HG03460 (cell line): ENCODE data around the gene ZNF654.
A peak's percentile ranks its signal among the peaks of the same experiment; 100 is the strongest.
"Not testable (repeated sequence)": the region's sequence is repeated elsewhere in the genome, so short reads cannot be mapped to it uniquely, and the experiment has no call there.

ENCODE experiments used
- ATAC-seq: cut with Tn5 transposase; IDR thresholded peaks from one replicate; pipeline ENCODE4 v1.9.1; 2021; ENCODE audit not compliant: unreplicated experiment

Gene ZNF654

DNA sequence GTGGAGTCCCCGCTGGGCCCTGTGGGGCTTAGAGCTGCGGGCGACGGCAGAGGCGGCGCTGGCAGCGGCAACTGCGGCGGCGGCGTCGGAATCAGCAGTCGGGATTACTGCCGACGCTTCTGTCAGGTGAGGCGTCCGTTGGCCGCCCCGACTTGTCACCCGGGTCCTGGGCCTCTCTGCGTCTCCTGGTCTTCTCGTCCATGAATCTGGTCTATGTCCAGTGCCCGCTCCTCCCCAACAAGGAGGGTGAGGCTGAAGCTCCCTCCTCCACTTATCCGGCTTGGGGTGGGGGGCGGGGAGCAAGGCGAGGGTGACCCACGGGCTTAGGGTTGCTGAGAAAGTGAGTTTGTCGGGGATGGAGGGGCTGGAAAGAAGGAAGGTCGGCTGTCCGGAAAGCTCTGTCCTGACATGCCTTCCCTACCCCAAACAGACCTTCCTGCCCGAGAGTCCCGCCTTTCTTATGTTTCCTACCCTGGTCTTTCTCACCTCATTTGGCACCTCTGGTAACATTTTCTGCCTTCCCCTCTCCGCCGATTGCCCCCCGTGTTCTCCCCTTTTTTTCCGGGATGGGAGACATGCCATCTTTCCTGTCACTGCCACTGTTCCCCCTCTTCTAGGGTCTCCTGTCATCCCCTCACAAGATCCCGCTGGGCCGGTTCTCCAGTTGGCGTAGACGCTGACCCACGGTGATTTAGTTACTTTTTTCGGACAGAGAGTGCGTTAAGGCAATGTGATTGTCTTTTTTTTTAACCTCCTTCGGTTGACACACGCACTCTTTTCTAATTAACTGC is 520 bp downstream of the ZNF654 start:
- ATAC-seq = peak; percentile 5

DNA sequence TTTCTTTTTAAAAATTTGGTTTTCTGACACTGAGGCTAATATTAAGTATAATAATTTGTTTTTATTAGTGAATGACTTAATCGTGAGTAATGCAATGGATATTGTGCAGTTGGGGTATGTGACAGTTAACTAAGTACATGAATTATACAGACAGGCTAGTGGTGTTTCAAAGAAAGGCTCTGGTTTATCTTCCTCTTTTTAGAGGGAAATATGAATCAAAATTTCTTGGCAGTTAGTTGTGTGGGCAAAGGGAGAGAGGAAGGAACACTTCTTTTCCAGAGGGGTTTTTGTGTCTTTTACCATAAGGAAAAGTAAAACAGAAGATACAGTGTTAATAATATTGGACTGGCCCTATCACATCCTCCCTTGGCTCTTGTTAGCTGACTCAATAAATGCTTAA is 2.7 kb downstream of the ZNF654 start:
- ATAC-seq = no peak

DNA sequence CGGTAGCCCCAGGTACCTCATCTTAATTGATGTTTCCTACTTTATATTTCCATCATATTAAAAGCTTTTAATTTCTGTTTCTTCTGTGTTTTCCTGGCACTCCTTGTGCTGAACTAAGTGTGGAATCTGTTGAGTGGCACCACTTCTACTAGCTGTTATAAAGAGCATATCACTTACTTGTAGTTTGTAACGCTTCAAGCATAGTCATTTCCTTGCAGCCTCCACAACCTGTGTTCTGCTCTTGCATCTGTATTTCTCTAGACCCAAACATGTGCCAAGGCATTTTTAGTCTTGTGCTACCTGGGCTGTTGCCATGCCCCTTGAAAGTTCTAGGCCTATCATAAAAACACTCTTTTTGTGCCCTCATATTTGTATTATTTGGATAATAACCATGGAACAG is 16.0 kb downstream of the ZNF654 start:
- no peak for ATAC-seq

DNA sequence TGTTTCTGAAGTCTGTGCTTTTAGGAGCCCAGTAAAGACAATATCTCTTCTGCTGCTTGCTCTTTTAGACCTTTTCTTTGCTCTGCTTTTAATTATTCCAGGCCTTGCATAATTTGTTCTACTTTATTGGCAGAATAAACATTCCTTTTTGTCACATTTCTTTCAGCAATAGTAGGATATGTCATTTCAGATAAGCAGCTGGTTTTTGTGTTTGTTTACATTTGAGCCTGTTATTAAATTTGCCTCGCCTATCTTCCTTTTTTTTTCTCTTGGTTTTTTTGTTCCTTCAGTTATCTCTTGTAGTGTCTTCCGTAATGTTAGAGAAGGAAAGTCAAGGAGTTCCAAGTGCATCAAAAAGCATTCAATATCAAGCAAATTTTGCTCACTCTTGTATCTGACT is 16.4 kb downstream of the ZNF654 start:
- no peak for ATAC-seq

DNA sequence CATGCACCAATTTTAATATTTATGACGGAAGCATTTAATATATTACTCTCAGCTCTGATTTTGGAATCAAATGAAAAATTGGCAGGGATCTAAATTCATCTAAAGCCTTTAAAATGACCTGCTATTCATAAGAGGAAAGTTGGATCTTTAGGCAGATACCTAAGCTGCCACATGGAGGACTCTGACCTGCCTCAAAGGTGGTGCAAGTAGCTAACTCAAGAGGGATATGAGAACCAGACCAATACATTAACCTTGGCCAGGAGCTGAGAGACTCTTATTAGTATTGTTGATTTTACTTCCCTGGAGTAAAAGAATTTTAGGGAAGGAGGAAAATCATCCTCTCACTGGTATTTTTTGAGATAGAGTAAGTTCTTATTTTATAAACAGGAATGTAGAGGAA is 17.7 kb downstream of the ZNF654 start:
- ATAC-seq = no peak

DNA sequence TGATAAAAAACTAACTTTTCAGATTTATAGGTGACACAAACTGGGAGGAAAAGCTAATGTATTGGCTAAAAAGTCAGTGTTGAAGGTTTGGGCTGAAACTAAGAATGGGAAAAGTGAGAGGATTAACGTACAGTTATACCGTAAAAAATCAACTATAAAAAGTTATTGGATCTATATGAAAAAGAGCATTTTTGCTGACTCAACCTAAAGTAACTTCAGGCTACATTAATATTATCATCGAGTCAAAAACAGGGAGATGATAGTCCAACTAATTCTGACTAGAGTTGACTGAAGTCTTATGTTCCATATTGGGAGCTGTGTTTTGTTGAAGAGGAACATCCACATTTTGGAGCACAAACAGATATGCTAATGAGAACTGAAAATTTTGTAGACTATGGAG is 19.9 kb downstream of the ZNF654 start:
- ATAC-seq = no peak

DNA sequence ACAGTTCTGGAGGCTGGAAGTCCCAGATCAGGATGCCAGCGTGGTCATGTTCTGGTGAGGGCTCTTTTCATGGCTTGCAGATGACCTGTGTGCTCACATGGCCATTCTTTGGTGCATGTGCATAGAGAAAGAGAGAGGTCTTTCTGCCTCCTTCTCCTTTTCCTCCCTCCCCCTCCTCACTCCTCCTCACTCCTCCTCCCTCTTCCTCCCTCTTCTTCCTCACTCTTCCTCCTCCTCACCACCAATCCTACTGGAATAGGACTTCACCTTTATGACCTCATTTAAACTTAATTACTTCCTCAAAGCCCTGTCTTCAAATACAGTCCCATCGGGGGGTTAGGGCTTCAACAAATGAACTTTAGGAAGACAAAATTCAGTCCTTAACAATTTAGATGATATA is 23.8 kb downstream of the ZNF654 start:
- ATAC-seq = no peak

DNA sequence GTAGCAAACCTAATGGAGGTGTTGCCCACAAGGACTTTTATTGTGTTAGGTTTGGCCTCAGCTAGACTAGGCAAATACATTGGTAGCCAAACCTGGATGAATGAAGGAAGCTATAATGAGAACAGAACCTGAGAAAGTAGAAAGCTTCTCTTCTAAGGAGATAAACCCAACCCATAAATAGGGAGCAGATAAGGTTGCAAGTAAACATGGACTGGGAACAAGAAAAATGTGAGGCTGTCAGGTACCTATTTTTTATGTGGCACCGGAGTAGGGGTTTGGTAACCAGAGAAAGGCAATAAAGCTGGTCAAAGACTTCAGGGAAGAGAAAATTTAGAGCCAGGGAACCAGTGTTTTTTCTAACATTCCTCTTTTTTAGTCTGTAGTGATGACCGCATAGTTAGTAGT is 25.0 kb downstream of the ZNF654 start:
- ATAC-seq = no peak

DNA sequence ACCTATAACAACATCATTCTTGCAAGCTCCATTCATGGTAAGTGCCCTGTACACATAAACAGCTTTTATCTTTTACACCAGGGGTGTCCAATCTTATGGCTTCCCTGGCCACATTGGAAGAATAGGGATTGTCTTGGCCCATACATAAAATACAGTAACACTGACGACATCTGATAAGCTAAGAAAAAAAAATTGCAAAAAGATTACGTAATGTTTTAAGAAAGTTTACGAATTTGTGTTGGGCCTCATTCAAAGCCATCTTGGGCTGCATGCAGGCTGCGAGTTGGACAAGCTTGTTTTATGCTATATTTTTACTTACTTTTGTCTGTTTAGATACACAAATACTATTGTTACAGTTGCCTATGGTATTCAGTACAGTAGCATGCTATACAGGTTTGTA is 31.6 kb downstream of the ZNF654 start:
- no peak for ATAC-seq

DNA sequence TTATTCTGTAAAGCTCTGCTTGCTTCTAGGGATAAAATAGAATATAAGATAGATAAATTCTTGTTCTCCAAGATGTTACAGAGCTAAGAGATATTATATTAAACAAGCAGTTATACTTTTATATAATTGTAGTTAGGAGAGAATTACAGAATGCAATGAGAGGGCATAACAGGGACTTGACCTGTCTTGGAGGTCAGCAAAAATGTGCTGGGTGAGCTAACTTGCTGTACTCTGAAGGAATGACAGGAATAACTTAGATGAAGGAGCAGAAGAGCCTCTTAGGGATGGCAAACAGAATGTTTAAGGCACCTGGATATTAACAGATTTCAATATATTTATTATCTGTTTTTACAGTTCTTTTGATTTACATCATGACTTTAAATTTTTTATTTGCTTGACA is 33.2 kb downstream of the ZNF654 start:
- ATAC-seq = no peak

DNA sequence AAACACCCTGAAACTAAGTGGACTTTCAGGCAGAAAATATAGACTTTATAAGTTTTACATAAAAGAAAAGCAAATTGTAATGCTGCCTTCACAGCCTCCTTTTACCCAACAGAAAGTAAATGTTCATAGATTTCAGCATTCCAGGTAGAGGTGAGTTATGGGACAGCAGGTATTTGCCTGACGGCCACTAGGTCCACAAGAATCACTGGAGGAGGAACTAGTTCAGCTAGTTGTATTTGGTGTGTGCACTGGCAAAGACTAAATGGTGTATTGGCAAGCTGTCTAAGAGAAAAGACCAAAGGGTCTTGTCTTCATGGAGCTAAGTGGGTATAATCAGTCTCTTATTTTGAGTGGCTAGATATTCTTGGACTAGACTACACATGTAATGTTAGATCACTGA is 34.2 kb downstream of the ZNF654 start:
- ATAC-seq = no peak

DNA sequence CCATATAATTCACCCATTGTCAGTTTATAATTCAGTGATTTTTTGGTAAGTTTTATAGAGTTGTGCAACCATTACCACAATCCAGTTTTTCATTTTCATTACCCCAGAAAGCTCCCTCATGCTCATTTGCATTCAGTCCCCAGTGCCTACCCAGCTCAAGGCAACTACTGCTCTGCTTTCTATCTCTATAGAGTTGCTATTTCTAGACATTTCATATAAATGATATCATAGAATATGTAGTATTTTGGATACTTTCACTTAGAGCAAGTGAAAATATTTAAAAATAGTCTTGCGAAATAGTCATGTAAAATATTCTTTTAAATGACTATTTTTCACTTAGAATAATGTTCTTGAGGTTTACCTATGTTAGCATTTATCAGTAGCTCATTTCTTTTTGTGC is 42.1 kb downstream of the ZNF654 start:
- ATAC-seq = no peak

DNA sequence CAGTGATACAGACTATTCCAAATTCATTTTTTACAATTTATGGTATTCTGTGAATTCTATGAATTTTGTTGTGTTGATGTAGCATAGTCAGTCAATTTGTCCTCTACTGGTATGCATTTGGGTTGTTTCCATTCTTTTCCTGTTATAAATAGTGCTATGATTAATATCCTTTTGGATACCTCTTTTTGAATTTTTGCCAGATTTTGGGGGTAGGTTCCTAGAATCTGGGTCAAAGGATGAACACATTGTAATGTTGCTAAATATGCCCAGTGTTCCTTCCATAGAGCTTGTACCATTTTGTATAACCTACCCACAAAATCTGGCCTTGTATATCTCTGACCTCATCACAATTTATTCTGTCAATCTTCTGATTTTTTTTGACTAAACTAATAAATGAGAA is 46.3 kb downstream of the ZNF654 start:
- no peak for ATAC-seq

DNA sequence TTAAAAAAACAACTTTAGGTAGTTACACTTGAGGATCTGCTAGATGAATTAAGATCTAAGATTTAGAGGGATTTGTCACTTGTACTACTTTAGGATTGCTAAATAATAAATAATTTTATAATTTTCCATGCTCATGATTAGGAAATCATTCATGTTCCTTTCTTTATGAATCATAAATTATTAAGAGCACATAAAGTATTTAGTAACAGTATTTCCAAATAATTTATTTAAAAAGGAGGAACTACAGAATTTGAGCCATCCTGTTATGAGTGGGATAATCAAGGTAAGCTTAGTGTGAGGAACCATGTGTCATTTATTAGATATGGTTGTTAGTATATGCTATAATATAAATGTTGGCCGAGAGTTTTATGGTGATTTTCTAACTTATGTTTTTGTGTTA is 53.2 kb downstream of the ZNF654 start:
- no peak for ATAC-seq

DNA sequence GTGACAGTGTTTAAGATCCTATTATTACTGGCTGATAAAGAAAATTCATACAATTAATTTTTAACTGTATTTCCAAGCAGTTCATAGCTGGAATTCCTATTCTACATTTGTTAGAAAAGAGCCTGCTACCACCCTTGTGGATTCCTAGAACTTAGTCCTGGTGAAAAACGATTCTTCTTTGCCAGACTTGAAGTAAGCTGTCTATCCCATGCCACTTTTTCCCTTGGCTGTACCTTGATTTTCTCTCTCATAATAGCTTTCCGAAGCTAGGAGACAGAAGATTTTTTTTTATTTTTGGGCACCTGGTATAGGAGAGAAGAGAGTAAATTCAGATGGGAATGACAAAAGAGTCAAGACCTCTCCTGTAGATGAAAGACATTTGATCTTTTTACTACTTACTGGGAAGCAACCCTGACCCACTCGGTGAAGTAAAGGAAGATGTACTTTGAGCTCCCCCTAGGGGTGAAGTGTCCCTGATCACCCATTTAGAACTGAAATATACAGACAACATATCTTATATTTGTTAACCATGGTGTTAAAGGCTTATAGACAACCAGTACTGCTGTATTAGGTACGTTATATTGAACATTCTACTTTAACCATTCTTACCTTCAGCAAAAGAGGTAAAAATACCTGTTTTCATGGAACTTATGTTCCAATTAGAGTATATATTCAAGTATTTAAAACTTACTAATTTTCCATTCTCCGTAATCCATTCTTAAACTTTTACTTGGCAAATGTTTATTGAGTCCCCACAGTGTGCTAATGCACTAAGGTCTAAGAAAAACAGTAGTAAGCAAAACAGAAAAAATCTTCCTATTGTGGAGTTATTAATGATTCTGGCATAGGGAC is 54.5 kb downstream of the ZNF654 start:
- peak; percentile 91 for ATAC-seq

DNA sequence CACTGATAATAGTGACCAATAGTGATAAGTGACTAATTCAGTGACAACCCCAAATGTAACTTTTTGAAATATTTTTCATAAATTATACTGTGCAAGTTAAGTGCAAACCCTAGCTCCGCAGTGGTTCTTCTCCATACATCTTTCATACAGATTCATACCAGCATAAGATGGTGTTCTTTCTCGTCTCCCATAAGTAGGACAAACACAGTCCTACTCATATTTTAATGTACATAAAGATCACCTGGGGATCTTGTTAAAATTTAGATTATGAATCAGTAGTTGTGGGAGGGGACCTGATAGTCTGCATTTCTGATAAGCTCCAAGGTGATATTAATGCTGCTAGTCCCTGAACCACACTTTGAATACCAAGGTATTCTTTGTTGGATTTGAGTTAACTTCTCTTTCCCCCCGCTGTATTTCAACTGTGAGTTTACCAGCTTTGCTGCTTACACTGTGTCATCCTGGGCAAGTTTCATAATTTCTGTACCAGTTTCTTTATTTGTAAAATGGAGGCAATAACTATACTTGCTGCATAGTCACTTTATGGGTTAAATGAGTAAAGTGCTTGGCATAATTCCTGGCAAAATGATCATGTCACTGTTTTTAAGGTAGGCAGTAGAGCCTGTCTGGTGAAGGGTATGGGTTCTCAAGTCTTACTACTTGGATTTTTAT is 56.0 kb downstream of the ZNF654 start:
- ATAC-seq = no peak

DNA sequence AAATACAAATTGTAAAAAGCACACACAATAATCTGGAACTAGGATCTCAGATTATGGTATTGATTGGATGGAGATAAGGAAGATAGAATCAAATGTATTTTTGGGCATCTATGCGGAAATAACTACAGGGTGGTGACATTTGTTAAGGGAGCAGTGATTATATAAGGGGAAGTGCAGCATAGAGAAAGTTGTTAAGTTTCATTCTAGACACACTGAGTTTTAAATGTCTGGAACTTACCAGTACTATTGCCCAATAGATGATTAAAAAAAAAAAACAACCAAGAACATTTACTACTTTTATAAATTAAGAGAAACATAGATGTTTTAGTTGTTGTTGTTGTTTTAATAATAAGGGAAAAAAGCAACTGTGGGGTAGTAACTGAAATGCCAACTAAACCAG is 58.6 kb downstream of the ZNF654 start:
- no peak for ATAC-seq

DNA sequence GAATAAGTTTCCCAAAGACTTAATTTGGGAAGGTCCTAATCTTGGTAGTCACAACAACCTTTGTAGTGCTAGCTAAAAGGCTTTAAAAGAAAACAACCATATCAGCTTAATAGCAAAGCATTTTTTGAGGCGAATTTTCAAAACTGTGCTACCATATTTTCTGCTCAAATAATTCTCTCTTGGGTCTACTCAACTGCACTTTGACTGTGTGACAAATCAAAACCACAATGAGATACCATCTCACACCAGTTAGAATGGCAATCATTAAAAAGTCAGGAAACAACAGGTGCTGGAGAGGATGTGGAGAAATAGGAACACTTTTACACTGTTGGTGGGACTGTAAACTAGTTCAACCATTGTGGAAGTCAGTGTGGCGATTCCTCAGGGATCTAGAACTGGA is 59.5 kb downstream of the ZNF654 start:
- not testable (repeated sequence) for ATAC-seq

DNA sequence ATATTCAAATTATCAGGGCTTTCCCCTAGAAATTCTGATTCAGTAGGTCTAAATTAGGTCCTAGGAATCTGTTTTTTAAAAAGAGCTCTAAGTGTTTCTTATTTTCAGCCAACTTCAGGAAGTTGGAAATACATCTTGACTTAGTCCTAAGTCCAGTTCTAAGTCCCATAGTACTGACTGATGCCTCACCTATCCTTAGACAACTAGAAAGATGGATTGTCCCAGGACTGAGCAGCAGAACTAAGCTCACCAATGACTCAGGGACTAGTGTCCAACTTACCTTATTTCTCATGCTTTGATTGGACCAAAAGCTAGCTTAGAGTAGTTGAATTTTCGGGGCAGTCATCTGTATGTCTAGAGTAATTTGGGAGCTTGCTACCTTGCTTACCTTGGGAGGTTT is 64.5 kb downstream of the ZNF654 start:
- no peak for ATAC-seq

DNA sequence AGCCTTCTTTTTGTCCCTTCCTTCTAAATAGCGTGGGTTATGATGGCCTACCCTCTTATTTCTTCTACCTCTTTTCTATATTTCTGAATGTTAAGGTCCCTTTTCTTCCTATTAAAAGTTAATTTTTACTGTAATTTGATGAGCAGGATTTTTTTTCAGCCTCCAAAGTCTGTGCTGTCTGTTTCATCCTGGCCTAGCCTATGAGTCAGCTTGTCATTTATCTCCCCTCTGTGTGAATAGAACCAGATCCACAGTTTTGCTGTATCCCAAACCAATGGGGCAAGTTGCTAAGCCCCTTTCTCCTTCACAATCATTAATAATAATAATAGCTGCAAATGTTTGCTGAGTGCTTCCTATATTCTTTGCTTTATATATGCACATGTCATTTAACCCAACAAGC is 72.6 kb downstream of the ZNF654 start:
- ATAC-seq = no peak

DNA sequence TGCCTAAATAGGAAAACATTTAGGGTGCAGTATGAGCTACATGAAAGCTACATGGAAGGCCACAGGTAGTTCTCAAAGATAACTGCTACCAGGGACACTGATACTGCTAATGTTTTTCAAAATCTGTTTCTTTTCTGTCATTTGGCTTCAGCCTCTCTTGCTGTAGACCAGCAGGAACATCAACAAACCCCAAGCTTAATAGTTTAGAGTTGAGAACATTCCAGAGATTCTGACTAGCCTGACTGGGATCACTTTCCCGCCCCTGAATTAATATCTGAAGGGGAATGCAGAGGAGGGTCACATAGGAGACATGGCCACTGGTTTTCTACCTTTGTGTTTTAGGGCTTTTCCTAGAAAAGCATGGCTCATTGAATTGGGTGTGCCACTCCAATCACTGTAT is 73.8 kb downstream of the ZNF654 start:
- ATAC-seq = no peak

DNA sequence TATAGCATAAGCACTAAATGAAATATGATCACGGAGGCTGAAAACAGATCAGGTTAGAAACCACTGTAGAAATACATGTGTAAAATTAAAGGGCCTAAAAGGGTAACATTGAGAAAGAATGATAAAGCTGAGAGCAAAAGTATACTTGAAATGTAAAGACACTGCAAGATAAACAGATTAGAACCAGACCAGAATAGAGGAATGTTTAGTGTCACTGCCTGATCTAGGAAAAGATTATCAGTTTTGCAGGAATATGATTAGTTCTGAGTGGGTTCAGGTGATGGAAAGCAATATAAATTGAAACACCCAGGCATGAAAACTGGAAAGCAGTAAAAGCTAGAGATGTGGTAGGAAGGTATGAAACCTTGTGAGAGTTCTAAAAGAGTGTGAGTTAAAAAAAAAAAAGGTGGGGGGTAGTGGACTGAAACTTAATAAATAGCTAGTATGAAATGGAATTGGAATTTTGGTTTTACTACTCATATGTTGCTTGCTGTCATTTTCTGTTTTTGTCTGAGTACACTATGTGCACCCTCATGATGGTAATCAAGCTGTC is 74.7 kb downstream of the ZNF654 start:
- ATAC-seq = no peak
